PC-3 (cell line): ENCODE measurements around the gene VPS13C. TPM values are rescaled to one million over a fixed set of nuclear protein-coding genes. Genes with fewer than 3 reads are reported as not detected.

Experiments used
- ATAC-seq: fragments of 200-7000 bp; cut with Tn5 transposase; 2 replicates; pipeline ENCODE4 v1.9.1; 2020; ENCODE audit warnings: mild to moderate bottlenecking, moderate library complexity
- BruUV-seq: library from RNA; stranded (reverse); fragments of 400-500 nt; replicated peaks from 2 replicates; lab custom pipeline; 2021; lab: Mats Ljungman, UMichigan
- CTCF ChIA-PET: fragments of 300-600 bp; sonication (Branson Sonifier 250); formaldehyde crosslinking; loops from one replicate; lab custom pipeline; 2022; ENCODE audit warnings: antibody characterized with exemption; lab: Charles Lee
- POLR2A ChIA-PET: fragments of 300-600 bp; sonication (Branson Sonifier 250); formaldehyde crosslinking; loops from one replicate; lab custom pipeline; 2022; ENCODE audit warnings: antibody characterized with exemption; ENCODE audit not compliant: unreplicated experiment; lab: Charles Lee
- DNase-seq: peaks from one replicate; pipeline ENCODE4 v3.0.0-alpha.2; 2015
- H2AFZ ChIP-seq: fragments of 300-600 bp; sonication (generic); 2 replicates; pipeline ENCODE4 v1.6.0; 2016; ENCODE audit warnings: antibody characterized with exemption, low read length
- H3F3A ChIP-seq: fragments of 300-600 bp; sonication (generic); one replicate; pipeline ENCODE4 v1.6.0; 2017; ENCODE audit warnings: antibody characterized with exemption, low read length, control low read depth, mild to moderate bottlenecking; ENCODE audit not compliant: unreplicated experiment
- H3K27ac ChIP-seq: fragments of 300-600 bp; sonication (generic); 2 replicates; pipeline ENCODE4 v1.5.1; 2016; ENCODE audit warnings: mild to moderate bottlenecking, low read length
- H3K27me3 ChIP-seq: fragments of 300-600 bp; sonication (generic); 2 replicates; pipeline ENCODE4 v1.6.1; 2016; ENCODE audit warnings: low read length, mixed read lengths
- H3K36me3 ChIP-seq: fragments of 300-600 bp; sonication (generic); 2 replicates; pipeline ENCODE4 v1.6.1; 2016; ENCODE audit warnings: low read depth, mixed run types, low read length, mixed read lengths
- H3K4me1 ChIP-seq: fragments of 300-600 bp; sonication (generic); 2 replicates; pipeline ENCODE4 v1.5.1; 2016; ENCODE audit warnings: low read length; ENCODE audit not compliant: insufficient read depth
- H3K4me2 ChIP-seq: fragments of 300-600 bp; sonication (generic); 2 replicates; pipeline ENCODE4 v1.6.0; 2016; ENCODE audit warnings: low read length
- H3K4me3 ChIP-seq: fragments of 300-600 bp; sonication (generic); 2 replicates; pipeline ENCODE4 v1.5.1; 2016; ENCODE audit warnings: mild to moderate bottlenecking, low read length, mixed read lengths
- H3K79me2 ChIP-seq: fragments of 300-600 bp; sonication (generic); 2 replicates; pipeline ENCODE4 v1.6.1; 2017; ENCODE audit warnings: low read length, mixed read lengths
- H3K9ac ChIP-seq: fragments of 300-600 bp; sonication (generic); 2 replicates; pipeline ENCODE4 v1.6.0; 2016; ENCODE audit warnings: mild to moderate bottlenecking, low read length
- H3K9me2 ChIP-seq: fragments of 300-600 bp; sonication (generic); replicated peaks from 2 replicates; pipeline ENCODE4 v1.6.1; 2016; ENCODE audit warnings: mixed run types, low read length, mixed read lengths
- H3K9me3 ChIP-seq: fragments of 300-600 bp; sonication (generic); 2 replicates; pipeline ENCODE4 v1.6.1; 2016; ENCODE audit warnings: low read length, mixed read lengths
- H4K20me1 ChIP-seq: fragments of 300-600 bp; sonication (generic); 2 replicates; pipeline ENCODE4 v1.6.1; 2016; ENCODE audit warnings: low read length, mixed read lengths
- CTCF ChIP-seq: fragments of 300-600 bp; sonication (generic); conservative IDR thresholded peaks from 2 replicates; pipeline ENCODE4 v1.5.1; 2017; ENCODE audit warnings: antibody characterized with exemption, low read depth, mild to moderate bottlenecking, low read length
- EZH2 ChIP-seq: fragments of 300-600 bp; sonication (generic); IDR thresholded peaks from one replicate; pipeline ENCODE4 v1.6.1; 2017; ENCODE audit warnings: antibody characterized with exemption, mild to moderate bottlenecking, low read length; ENCODE audit not compliant: unreplicated experiment
- EZH2phosphoT487 ChIP-seq: fragments of 300-600 bp; sonication (generic); IDR thresholded peaks from 2 replicates; pipeline ENCODE4 v1.6.1; 2018; ENCODE audit warnings: mild to moderate bottlenecking, antibody characterized with exemption, low read length, borderline replicate concordance
- intact Hi-C: fragments of 100-400 bp; cut with micrococcal nuclease; formaldehyde crosslinking; loops from 2 replicates; pipeline ENCODE4 v1.9.0; 2023
- total RNA-seq: library from RNA; depleted of rRNA; stranded (reverse); fragments of >200 nt; gene quantifications from 2 replicates; pipeline ENCODE4 v1.2.3, GENCODE V29; 2014

The VPS13C gene
- total RNA-seq, 1 experiment from 2014 or later: 11.4 TPM

DNA sequence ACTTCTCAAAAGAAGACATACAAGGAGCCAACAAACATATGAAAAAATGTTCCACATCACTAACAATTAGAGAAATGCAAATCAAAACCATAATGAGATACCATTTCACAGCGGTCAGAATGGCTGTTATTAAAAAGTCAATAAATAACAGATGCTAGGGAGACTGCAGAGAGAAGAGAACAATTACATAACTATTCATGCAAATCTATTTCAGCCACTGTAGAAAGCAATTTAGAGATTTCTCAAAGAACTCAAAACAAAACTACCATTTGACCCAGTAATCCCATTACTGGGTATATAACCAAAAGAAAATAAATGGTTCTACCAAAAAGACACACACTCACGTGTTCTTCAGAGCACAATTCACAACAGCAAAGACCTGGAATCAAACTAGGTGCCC, 116.3 kb downstream of the VPS13C start:
- Histone ChIP-seq H3K9me3 (no peaks in the 10 kb centered on the region), H3K4me1 (peaks cover 4% of the 10 kb centered on the region; the same call in 1 of the 2 replicates), H2AFZ (no peak overlapping the region), H3F3A (no peaks in the 10 kb centered on the region), H3K4me3 (no peak overlapping the region), H4K20me1 (no peaks in the 10 kb centered on the region), H3K36me3 (no peaks in the 10 kb centered on the region), H3K9ac (no peak overlapping the region), H3K27ac (no peak overlapping the region), H3K9me2 (no peaks in the 10 kb centered on the region), H3K79me2 (no peaks in the 10 kb centered on the region), H3K27me3 (no peaks in the 10 kb centered on the region), H3K4me2 (no peak overlapping the region)
- ATAC-seq (no peak), DNase-seq (no peak)
- no TSS peak for BruUV-seq
- ChIA-PET POLR2A (no interaction called here), CTCF (no interaction called here)
- intact Hi-C loops: no loop called here
- TF ChIP-seq EZH2: no peak
- no peak for TF ChIP-seq EZH2phosphoT487
- no peak for TF ChIP-seq CTCF

DNA sequence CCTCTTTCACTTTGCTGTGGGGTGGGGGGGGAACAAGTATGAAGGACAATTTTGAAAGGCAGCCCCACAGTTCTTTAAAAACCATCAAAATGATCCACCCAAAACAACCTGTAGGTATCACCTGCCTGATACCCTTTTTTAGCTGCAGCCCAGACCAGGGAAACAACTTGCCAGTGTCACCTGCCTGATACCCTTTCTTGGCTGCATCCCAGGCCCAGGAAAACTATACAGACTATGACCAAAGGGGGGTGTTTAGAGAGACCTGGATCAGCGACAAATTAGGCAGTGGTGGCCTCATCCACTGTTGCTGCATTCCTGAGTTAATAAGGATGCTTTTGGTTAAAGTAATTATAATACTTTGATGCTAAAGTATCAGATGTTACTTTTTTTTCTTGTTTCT, 122.0 kb downstream of the VPS13C start:
- no peak for DNase-seq
- H3K36me3 ChIP-seq: no peaks in the 10 kb centered on the region
- no peak overlapping the region for H3K9ac ChIP-seq
- ATAC-seq: no peak
- CTCF ChIA-PET: no interaction called here
- no TSS peak for BruUV-seq
- no peak overlapping the region for H3K27ac ChIP-seq
- H3K9me3 ChIP-seq: no peaks in the 10 kb centered on the region
- H3K27me3 ChIP-seq: no peaks in the 10 kb centered on the region
- H2AFZ ChIP-seq: no peak overlapping the region
- H4K20me1 ChIP-seq: no peaks in the 10 kb centered on the region
- H3K4me2 ChIP-seq: no peak overlapping the region
- H3K4me3 ChIP-seq: no peak overlapping the region
- TF ChIP-seq CTCF: no peak
- no peak for TF ChIP-seq EZH2phosphoT487
- no peak for TF ChIP-seq EZH2
- no peaks in the 10 kb centered on the region for H3F3A ChIP-seq
- H3K9me2 ChIP-seq: no peaks in the 10 kb centered on the region
- POLR2A ChIA-PET: no interaction called here
- intact Hi-C loops: no loop called here
- H3K79me2 ChIP-seq: no peaks in the 10 kb centered on the region
- H3K4me1 ChIP-seq: no peaks in the 10 kb centered on the region

DNA sequence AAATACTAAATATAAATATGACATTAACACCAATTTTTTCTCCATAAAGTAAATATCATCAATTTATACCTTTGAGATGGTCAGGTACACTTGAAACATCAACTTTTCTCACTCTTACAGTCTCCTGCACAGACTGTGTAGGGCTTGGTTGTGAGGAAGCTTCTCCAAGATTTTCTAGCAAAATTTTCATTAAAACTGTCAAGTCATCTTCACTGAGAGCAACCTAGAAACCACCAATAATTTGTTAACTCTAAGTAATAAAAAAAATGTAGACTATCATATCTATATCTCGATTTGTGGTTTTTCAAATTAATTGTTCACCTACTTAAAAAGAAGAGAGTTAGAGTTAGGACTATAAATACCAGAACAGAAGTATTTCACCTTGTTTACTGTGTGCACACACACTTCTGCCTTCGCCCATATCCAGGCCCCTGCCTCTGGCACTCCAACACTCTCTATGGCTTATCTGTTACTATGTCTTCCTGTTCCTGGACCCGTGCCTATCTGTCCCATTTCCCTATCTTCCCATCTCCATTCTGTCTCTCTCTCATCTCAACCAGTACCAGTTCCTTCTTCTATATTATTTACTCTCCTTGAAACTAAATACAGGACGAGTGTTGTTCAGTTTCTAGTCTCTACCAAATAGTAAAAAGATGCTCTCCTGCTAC, 123.6 kb downstream of the VPS13C start:
- intact Hi-C loops: no loop called here
- no peaks in the 10 kb centered on the region for H3F3A ChIP-seq
- TF ChIP-seq EZH2 (no peak), CTCF (no peak), EZH2phosphoT487 (no peak)

More for the DNA sequence above, 123.6 kb downstream of the VPS13C start:
- Histone ChIP-seq H3K4me2 (no peak overlapping the region), H3K27me3 (no peaks in the 10 kb centered on the region), H3K4me1 (no peaks in the 10 kb centered on the region), H3K4me3 (no peak overlapping the region), H3K9me2 (no peaks in the 10 kb centered on the region), H3K79me2 (no peaks in the 10 kb centered on the region), H2AFZ (no peak overlapping the region), H3K9me3 (no peaks in the 10 kb centered on the region), H3K36me3 (no peaks in the 10 kb centered on the region), H4K20me1 (no peaks in the 10 kb centered on the region), H3K9ac (no peak overlapping the region), H3K27ac (no peak overlapping the region)
- no peak for DNase-seq
- ChIA-PET CTCF (no interaction called here), POLR2A (no interaction called here)
- BruUV-seq: no TSS peak
- no peak for ATAC-seq
